K562 (cell line): ENCODE measurements around the gene B3GLCT. TPM values are rescaled to one million over a fixed set of nuclear protein-coding genes. Genes with fewer than 3 reads are reported as not detected.

ENCODE experiments used
- ATAC-seq: fragments of 200-7000 bp; cut with Tn5 transposase; 3 replicates; pipeline ENCODE4 v1.9.1; 2020; ENCODE audit warnings: moderate library complexity
- BruUV-seq: library from RNA; stranded (reverse); fragments of 400-500 nt; replicated peaks from 2 replicates; lab custom pipeline; 2021; lab: Mats Ljungman, UMichigan
- CTCF ChIA-PET: fragments of 300-600 bp; formaldehyde crosslinking; extraction: SDS; loops from one replicate; lab custom pipeline; 2021; ENCODE audit warnings: low intra/inter-chr PET ratio; lab: Yijun Ruan, JAX
- POLR2A ChIA-PET: fragments of 300-600, 350-650 bp; sonication (Branson Sonifier 250); formaldehyde crosslinking; extraction: SDS; loops from one replicate; lab custom pipeline; 2021; ENCODE audit warnings: antibody characterized with exemption, inconsistent platforms; lab: Yijun Ruan, JAX
- DNase-seq, 4 experiments: peaks; one replicate each; pipeline versions ENCODE4 v3.0.0 to v3.0.0-alpha.2; 2011 to 2018; ENCODE audit warnings: low spot score in 3 of 4, mixed read lengths in 3 of 4; ENCODE audit errors: extremely low read depth in 1 of 4
- FAIRE-seq: peaks from 2 replicates; lab custom pipeline; 2011; peaks lifted over from hg19 to GRCh38; lab: Jason Lieb, UNC
- H2AFZ ChIP-seq: 2 replicates; pipeline ENCODE4 v1.6.0; 2011; ENCODE audit warnings: low read depth, low read length, control low read depth, inconsistent platforms
- H3K27ac ChIP-seq: fragments of 200-600 bp; 3 replicates; pipeline ENCODE4 v1.8.0; 2011; ENCODE audit warnings: low read depth, mild to moderate bottlenecking, control low read depth, inconsistent platforms, low read length, moderate library complexity, mixed read lengths; ENCODE audit errors: extremely low read depth
- H3K27me3 ChIP-seq, 2 experiments: fragments of 300-600 bp in 1 of 2; 2 replicates in 1 of 2; 3 replicates in 1 of 2; pipeline versions ENCODE4 v1.6.0 to v1.8.0; 2011; ENCODE audit warnings: inconsistent platforms in 2 of 2, low read length in 2 of 2, mild to moderate bottlenecking in 1 of 2, mixed read lengths in 1 of 2, moderate library complexity in 1 of 2; ENCODE audit not compliant: control insufficient read depth in 2 of 2, insufficient read depth in 2 of 2
- H3K36me3 ChIP-seq: fragments of 300-600 bp; 3 replicates; pipeline ENCODE4 v1.8.0; 2011; ENCODE audit warnings: mild to moderate bottlenecking, low read length, inconsistent platforms; ENCODE audit not compliant: control insufficient read depth, insufficient read depth
- H3K4me1 ChIP-seq, 2 experiments: fragments of 200-600 bp in 1 of 2; replicated peaks in 1 of 2; 2 replicates in 1 of 2; 3 replicates in 1 of 2; pipeline versions ENCODE4 v1.5.1 to v1.8.0; 2011; ENCODE audit warnings: inconsistent platforms in 2 of 2, low read length in 2 of 2, mild to moderate bottlenecking in 1 of 2, mixed read lengths in 1 of 2, moderate library complexity in 1 of 2; ENCODE audit not compliant: control insufficient read depth in 2 of 2, insufficient read depth in 2 of 2
- H3K4me2 ChIP-seq: 2 replicates; pipeline ENCODE4 v1.6.1; 2011; ENCODE audit warnings: low read length, control low read depth, inconsistent platforms, mixed read lengths; ENCODE audit not compliant: insufficient read depth
- H3K4me3 ChIP-seq: fragments of 200-600 bp; sonication (generic), shearing (Covaris generic); 2 replicates; pipeline ENCODE4 v1.5.1; 2016; ENCODE audit warnings: control low read depth, inconsistent platforms
- H3K79me2 ChIP-seq: fragments of 200-600 bp; 3 replicates; pipeline ENCODE4 v1.8.0; 2011; ENCODE audit warnings: low read length, inconsistent platforms; ENCODE audit not compliant: control insufficient read depth, insufficient read depth
- H3K9ac ChIP-seq, 2 experiments: 2 replicates each; pipeline versions ENCODE4 v1.6.0 to v1.6.1; 2011; ENCODE audit warnings: low read depth in 2 of 2, low read length in 2 of 2, control low read depth in 1 of 2, inconsistent platforms in 1 of 2, mild to moderate bottlenecking in 1 of 2, mixed read lengths in 1 of 2; ENCODE audit not compliant: insufficient read depth in 1 of 2
- H3K9me1 ChIP-seq: one replicate; pipeline ENCODE4 v1.6.0; 2011; ENCODE audit warnings: inconsistent platforms, mild to moderate bottlenecking, low read length, moderate library complexity; ENCODE audit not compliant: control insufficient read depth, insufficient read depth
- H3K9me3 ChIP-seq: replicated peaks from 2 replicates; pipeline ENCODE4 v1.5.1; 2011; ENCODE audit warnings: low read depth, low read length, inconsistent platforms; ENCODE audit not compliant: control insufficient read depth, insufficient read depth
- H4K20me1 ChIP-seq: replicated peaks from 2 replicates; pipeline ENCODE4 v1.6.1; 2011; ENCODE audit warnings: low read length, inconsistent platforms, mixed read lengths; ENCODE audit not compliant: control insufficient read depth, insufficient read depth
- ADNP ChIP-seq: fragments of 200-800 bp; sonication (Bioruptor generic); IDR thresholded peaks from 2 replicates; pipeline ENCODE4 v1.6.1; 2016; ENCODE audit warnings: missing genetic modification characterization, missing compliant biosample characterization
- ATF7 ChIP-seq: fragments of 450-650 bp; IDR thresholded peaks from 2 replicates; pipeline ENCODE4 v1.7.1; 2014; ENCODE audit warnings: mild to moderate bottlenecking, moderate library complexity
- BRD9 ChIP-seq: fragments of 450-650 bp; IDR thresholded peaks from 2 replicates; pipeline ENCODE4 v1.6.1; 2018; ENCODE audit warnings: low read depth; ENCODE audit not compliant: partially characterized antibody
- FIP1L1 ChIP-seq: fragments of 200-400 bp; formaldehyde crosslinking; IDR thresholded peaks from 2 replicates; pipeline ENCODE4 v1.6.1; 2018; ENCODE audit warnings: mild to moderate bottlenecking, low read depth, low read length; ENCODE audit not compliant: poor library complexity, severe bottlenecking
- L3MBTL2 ChIP-seq: fragments of 450-650 bp; IDR thresholded peaks from 2 replicates; pipeline ENCODE4 v1.6.1; 2016; ENCODE audit warnings: mild to moderate bottlenecking, moderate library complexity
- MCM5 ChIP-seq: fragments of 450-650 bp; IDR thresholded peaks from 2 replicates; pipeline ENCODE4 v1.6.1; 2016; ENCODE audit warnings: low read depth
- MED1 ChIP-seq: sonication (generic); formaldehyde crosslinking; IDR thresholded peaks from 2 replicates; pipeline ENCODE4 v1.8.1; 2023; ENCODE audit warnings: missing genetic modification reagents, borderline replicate concordance
- NFRKB ChIP-seq: fragments of 450-650 bp; IDR thresholded peaks from 2 replicates; pipeline ENCODE4 v1.6.1; 2016; ENCODE audit warnings: low read depth
- NONO ChIP-seq, 2 experiments: fragments of 200-400 bp in 1 of 2; fragments of 450-650 bp in 1 of 2; formaldehyde crosslinking in 1 of 2; IDR thresholded peaks; 2 replicates each; pipeline ENCODE4 v1.6.1; 2017; ENCODE audit warnings: low read depth in 2 of 2, mild to moderate bottlenecking in 2 of 2, moderate library complexity in 2 of 2, low read length in 1 of 2
- PCBP2 ChIP-seq: fragments of 200-400 bp; formaldehyde crosslinking; IDR thresholded peaks from 2 replicates; pipeline ENCODE4 v1.6.1; 2018; ENCODE audit warnings: low read length, low read depth, mild to moderate bottlenecking, moderate library complexity; ENCODE audit not compliant: poor library complexity, severe bottlenecking
- POLR2G ChIP-seq: fragments of 200-400 bp; formaldehyde crosslinking; IDR thresholded peaks from 2 replicates; pipeline ENCODE4 v1.6.1; 2017; ENCODE audit warnings: low read depth, mild to moderate bottlenecking, antibody characterized with exemption, low read length, moderate library complexity
- PTTG1 ChIP-seq: fragments of 450-650 bp; IDR thresholded peaks from 2 replicates; pipeline ENCODE4 v1.6.1; 2016; ENCODE audit warnings: low read depth, mild to moderate bottlenecking, missing genetic modification characterization, missing compliant biosample characterization
- RBFOX2 ChIP-seq: fragments of 200-400 bp; formaldehyde crosslinking; IDR thresholded peaks from 2 replicates; pipeline ENCODE4 v1.6.1; 2017; ENCODE audit warnings: low read depth, mild to moderate bottlenecking, low read length, moderate library complexity
- SMAD1 ChIP-seq: fragments of 150-350 bp; IDR thresholded peaks from 2 replicates; pipeline ENCODE4 v1.6.1; 2014; ENCODE audit warnings: low read length, low read depth; ENCODE audit not compliant: partially characterized antibody
- ZBTB17 ChIP-seq: fragments of 450-650 bp; formaldehyde crosslinking; IDR thresholded peaks from 2 replicates; pipeline ENCODE4 v1.4.0; 2020; ENCODE audit warnings: mild to moderate bottlenecking
- ZC3H4 ChIP-seq: sonication (generic); formaldehyde crosslinking; IDR thresholded peaks from 2 replicates; pipeline ENCODE4 v1.9.0; 2021; ENCODE audit warnings: missing genetic modification reagents, borderline replicate concordance
- WGBS: fragments of 100-300 bp; shearing (Covaris generic); methylation state at CpG from one replicate; pipeline ENCODE4 v1.1.6; 2016; ENCODE audit warnings: low coverage, mixed read lengths; ENCODE audit not compliant: insufficient coverage; ENCODE audit errors: missing lambda C conversion rate; 5-methylcytosine and 5-hydroxymethylcytosine counted together
- in situ Hi-C: fragments of 300-500 bp; cut with MboI; formaldehyde crosslinking; loops from 4 replicates; pipeline ENCODE4 v1.15.0; 2018; ENCODE audit warnings: inconsistent platforms, mixed read lengths
- intact Hi-C: fragments of 100-400 bp; cut with micrococcal nuclease; formaldehyde crosslinking; loops from 2 replicates; pipeline ENCODE4 v1.14.2; 2022
- polyA plus RNA-seq, 8 experiments: library from polyadenylated mRNA; depleted of rRNA in 4 of 8; stranded (reverse) in 5 of 8; unstranded in 3 of 8; fragments of >200 nt; fragmentation: Nextera tagmentation in 2 of 8; fragmentation: Illumina TruSeq in 1 of 8; extraction: Ambion mirVana in 2 of 8; extraction: Trizol in 1 of 8; gene quantifications; 2 replicates each; pipeline versions ENCODE4 v1.2.1 to v1.2.3, GENCODE V29; 2011 to 2014; ENCODE audit warnings: inconsistent platforms in 1 of 8, missing spikeins in 1 of 8
- total RNA-seq, 7 experiments: library from RNA; depleted of rRNA in 6 of 7; stranded (reverse); fragments of >200 nt in 6 of 7; fragmentation: Illumina TruSeq in 2 of 7; extraction: Trizol in 2 of 7; gene quantifications; 2 replicates each; pipeline versions ENCODE4 v1.2.1 to v1.2.3, GENCODE V29; 2011 to 2021; ENCODE audit warnings: low replicate concordance in 1 of 7
- TF ChIP-seq, protein P1 (sequence below): sonication (generic); formaldehyde crosslinking; IDR thresholded peaks from 2 replicates; pipeline ENCODE4 v1.8.1; 2022; ENCODE audit warnings: missing genetic modification reagents
- TF ChIP-seq, protein P2 (sequence below): fragments of 250-450 bp; sonication (Bioruptor Pico); IDR thresholded peaks from 2 replicates; pipeline ENCODE4 v1.9.0; 2021; ENCODE audit warnings: mild to moderate bottlenecking
- TF ChIP-seq, protein P3 (sequence below): fragments of 450-650 bp; IDR thresholded peaks from 2 replicates; pipeline ENCODE4 v1.6.1; 2016; ENCODE audit warnings: missing biosample characterization, missing genetic modification characterization

B3GLCT gene
- total and polyA plus RNA-seq, 9 of the 15 experiments (the other 6 are each of a cell fraction or from before 2014, with no cell fraction given) = 1.1 to 5.1 (median 2.9) TPM

DNA sequence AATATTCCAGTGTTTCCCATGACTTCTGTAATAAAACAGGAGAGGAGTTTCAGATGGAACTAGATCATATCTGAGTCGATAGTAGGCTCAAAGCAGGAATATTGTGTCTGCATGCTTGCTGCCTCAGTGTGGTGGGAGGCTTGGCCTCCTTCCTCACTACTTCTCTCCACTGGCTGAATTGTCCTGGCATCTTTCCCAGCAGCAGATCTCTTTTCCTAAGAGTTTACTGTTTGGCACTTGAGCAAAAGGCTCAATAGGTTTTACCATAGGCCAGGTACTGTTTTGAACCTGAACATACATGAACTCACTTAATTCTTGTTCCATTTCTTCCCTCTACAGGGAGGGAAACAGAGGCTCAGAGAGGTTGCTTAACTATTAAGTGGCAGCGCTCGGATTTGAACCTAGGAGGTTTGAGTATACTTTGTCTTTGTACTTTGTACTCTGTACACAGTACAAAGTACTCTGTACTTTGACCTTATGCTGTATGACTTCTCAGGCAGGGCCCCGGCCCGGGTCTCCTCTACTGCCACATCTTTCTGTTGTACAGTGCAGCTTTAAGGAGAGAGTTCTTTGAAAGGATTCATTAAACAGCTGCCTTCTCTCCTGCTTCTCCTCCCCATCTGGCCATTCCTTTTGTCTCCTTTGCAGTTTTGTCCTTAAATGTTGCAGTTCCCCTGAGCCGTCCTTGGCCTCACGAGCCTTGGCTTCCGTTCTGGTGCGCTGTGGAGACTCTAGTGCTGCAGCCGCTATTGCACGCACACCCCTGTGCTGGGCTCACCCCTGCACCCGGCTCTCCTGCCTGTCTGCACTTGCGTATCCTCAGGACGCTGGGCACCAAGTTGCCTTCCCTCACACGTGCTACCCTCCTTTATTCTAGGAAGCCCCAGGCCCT, 8.1 kb downstream of the B3GLCT start (continued):
- TF ChIP-seq, protein P1, sequence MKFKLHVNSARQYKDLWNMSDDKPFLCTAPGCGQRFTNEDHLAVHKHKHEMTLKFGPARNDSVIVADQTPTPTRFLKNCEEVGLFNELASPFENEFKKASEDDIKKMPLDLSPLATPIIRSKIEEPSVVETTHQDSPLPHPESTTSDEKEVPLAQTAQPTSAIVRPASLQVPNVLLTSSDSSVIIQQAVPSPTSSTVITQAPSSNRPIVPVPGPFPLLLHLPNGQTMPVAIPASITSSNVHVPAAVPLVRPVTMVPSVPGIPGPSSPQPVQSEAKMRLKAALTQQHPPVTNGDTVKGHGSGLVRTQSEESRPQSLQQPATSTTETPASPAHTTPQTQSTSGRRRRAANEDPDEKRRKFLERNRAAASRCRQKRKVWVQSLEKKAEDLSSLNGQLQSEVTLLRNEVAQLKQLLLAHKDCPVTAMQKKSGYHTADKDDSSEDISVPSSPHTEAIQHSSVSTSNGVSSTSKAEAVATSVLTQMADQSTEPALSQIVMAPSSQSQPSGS (CRISPR knock-in tag) = no peak
- TF ChIP-seq POLR2G (no peak), SMAD1 (no peak), NONO (IDR thresholded peaks at IDR 0.05; ENCODE audit: low read depth in 2 of 2, low read length in 1 of 2) (no peak), L3MBTL2 (no peak)

DNA sequence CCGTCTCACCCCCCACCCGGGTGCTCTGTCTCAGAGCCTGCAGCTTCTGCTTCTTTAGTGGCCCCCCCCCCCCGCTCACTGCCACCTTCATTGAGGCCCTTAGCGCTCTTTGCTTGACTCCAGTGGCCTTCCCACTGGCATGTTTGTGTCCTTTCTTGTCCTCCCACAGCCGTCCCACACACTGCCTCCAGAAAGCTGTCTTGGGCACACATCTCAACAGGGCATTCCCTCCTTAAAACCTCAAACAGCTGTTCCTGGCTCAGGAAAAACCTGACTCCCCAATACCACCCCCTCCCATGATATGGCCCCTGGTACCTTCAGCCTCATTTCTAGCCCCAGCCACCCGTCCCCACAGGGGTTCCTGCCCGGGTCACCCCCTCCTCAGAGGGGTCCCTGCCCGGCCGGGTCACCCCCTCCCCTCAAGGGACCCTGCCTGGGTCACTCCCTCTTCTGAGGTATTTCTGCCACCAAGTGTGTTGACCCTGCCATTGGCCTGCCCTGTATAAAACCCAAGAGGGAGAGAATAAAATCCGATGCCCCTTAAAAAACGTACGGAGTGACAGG, 8.9 kb downstream of the B3GLCT start:
- in situ Hi-C loops = no loop called here
- no peak overlapping the region for H3K4me3 ChIP-seq
- H3K27ac ChIP-seq = no peak overlapping the region
- intact Hi-C loops = no loop called here
- CTCF ChIA-PET = no interaction called here
- no peak overlapping the region for H3K9ac ChIP-seq
- no peaks in the 10 kb centered on the region for H3K36me3 ChIP-seq
- POLR2A ChIA-PET = no interaction called here
- H3K4me2 ChIP-seq = no peak overlapping the region
- DNase-seq = no peak
- no peak for FAIRE-seq
- no peak overlapping the region for H2AFZ ChIP-seq
- peaks cover 3 to 8% of the 10 kb centered on the region in 2 experiments; a peak in 3 of 5 replicates for H3K4me1 ChIP-seq
- no peak for ATAC-seq
- no peaks in the 10 kb centered on the region for H3K79me2 ChIP-seq
- H4K20me1 ChIP-seq = no peaks in the 10 kb centered on the region
- 73% methylated on average over 3 of the region's 12 CpGs for WGBS
- H3K27me3 ChIP-seq = no peaks in the 10 kb centered on the region
- BruUV-seq = no TSS peak
- no peaks in the 10 kb centered on the region for H3K9me1 ChIP-seq
- H3K9me3 ChIP-seq = no peaks in the 10 kb centered on the region
- no peak for TF ChIP-seq NFRKB
- no peak for TF ChIP-seq RBFOX2
- TF ChIP-seq ATF7 = no peak
- TF ChIP-seq, protein P2, sequence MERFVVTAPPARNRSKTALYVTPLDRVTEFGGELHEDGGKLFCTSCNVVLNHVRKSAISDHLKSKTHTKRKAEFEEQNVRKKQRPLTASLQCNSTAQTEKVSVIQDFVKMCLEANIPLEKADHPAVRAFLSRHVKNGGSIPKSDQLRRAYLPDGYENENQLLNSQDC (CRISPR knock-in tag) = no peak
- no peak for TF ChIP-seq PCBP2
- no peak for TF ChIP-seq ZBTB17
- TF ChIP-seq ADNP (tag) = no peak
- no peak for TF ChIP-seq MCM5
- TF ChIP-seq ZC3H4 (CRISPR knock-in tag) = no peak
- no peak for TF ChIP-seq FIP1L1
- no peak for TF ChIP-seq MED1 (CRISPR knock-in tag)
- no peak for TF ChIP-seq PTTG1 (tag)
- no peak for TF ChIP-seq BRD9
- TF ChIP-seq, protein P3, sequence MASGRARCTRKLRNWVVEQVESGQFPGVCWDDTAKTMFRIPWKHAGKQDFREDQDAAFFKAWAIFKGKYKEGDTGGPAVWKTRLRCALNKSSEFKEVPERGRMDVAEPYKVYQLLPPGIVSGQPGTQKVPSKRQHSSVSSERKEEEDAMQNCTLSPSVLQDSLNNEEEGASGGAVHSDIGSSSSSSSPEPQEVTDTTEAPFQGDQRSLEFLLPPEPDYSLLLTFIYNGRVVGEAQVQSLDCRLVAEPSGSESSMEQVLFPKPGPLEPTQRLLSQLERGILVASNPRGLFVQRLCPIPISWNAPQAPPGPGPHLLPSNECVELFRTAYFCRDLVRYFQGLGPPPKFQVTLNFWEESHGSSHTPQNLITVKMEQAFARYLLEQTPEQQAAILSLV (tag) = no peak
